Ascending aorta (tissue), 2 donors: ENCODE results near the gene AP2M1. TPM values are rescaled to one million over a fixed set of nuclear protein-coding genes. Genes with fewer than 3 reads are reported as not detected.

Source experiments
- DNase-seq, 2 donors: peaks; one replicate each; pipeline ENCODE4 v3.0.0-alpha.2; 2019; ENCODE audit warnings: low spot score in 2 of 2
- H3K27ac ChIP-seq, 2 donors: fragments of 200-600 bp; sonication (generic); one replicate each; pipeline ENCODE4 v1.5.1; 2016 to 2017; ENCODE audit warnings: mild to moderate bottlenecking in 1 of 2
- H3K27me3 ChIP-seq: fragments of 200-600 bp; sonication (generic); one replicate; pipeline ENCODE4 v1.5.1; 2017
- H3K36me3 ChIP-seq, 2 donors: fragments of 200-600 bp; sonication (generic); one replicate each; pipeline ENCODE4 v1.5.1; 2016
- H3K4me1 ChIP-seq, 2 donors: fragments of 200-600 bp; sonication (generic); one replicate each; pipeline ENCODE4 v1.5.1; 2016 to 2017; ENCODE audit warnings: mild to moderate bottlenecking in 1 of 2
- H3K4me3 ChIP-seq, 2 donors: fragments of 200-600 bp; sonication (generic); one replicate each; pipeline ENCODE4 v1.5.1; 2016 to 2017; ENCODE audit warnings: mild to moderate bottlenecking in 1 of 2
- H3K9me3 ChIP-seq, 2 donors: fragments of 200-600 bp; sonication (generic); one replicate each; pipeline ENCODE4 v1.5.1; 2016
- CTCF ChIP-seq, 3 experiments: fragments of 200-600 bp in 2 of 3; fragments of 450-650 bp in 1 of 3; sonication (generic) in 2 of 3; IDR thresholded peaks; one replicate each; pipeline ENCODE4 v1.5.1; 2016 to 2019; ENCODE audit warnings: antibody characterized with exemption in 3 of 3, mild to moderate bottlenecking in 1 of 3, moderate library complexity in 1 of 3
- intact Hi-C: fragments of 100-400 bp; cut with DNase I; formaldehyde crosslinking; loops from one replicate; pipeline ENCODE4 v1.15.1; 2023
- total RNA-seq: library from RNA; depleted of rRNA; stranded (reverse); fragments of >200 nt; gene quantifications from one replicate; pipeline ENCODE4 v1.1.0, GENCODE V29; 2016

AP2M1 gene
- total RNA-seq, 1 donor from 2014 or later, result 101 TPM

GRCh38 chr3:184230081-184230602 is 55.5 kb downstream of the AP2M1 start:
- intact Hi-C loops, result no loop called here
- Histone ChIP-seq H3K4me1 (peaks cover 10% of the 10 kb centered on the region in 2 donors), H3K27me3 (peaks cover 25% of the 10 kb centered on the region), H3K36me3 (no peaks in the 10 kb centered on the region), H3K27ac (no peak overlapping the region), H3K4me3 (peak overlapping the region; percentile 66 to 76), H3K9me3 (no peaks in the 10 kb centered on the region)
- DNase-seq, result no peak
- TF ChIP-seq CTCF (IDR thresholded peaks at IDR 0.05), result no peak

GRCh38 chr3:184230603-184231528 is 56.2 kb downstream of the AP2M1 start:
- no peak for DNase-seq

GRCh38 chr3:184231671-184232070 is 57.0 kb downstream of the AP2M1 start:
- H3K27me3 ChIP-seq, result peaks cover 25% of the 10 kb centered on the region
- intact Hi-C loops, result no loop called here
- H3K4me3 ChIP-seq, result no peak overlapping the region
- no peaks in the 10 kb centered on the region for H3K36me3 ChIP-seq
- H3K4me1 ChIP-seq, result peaks cover 10% of the 10 kb centered on the region in 2 donors
- DNase-seq, result no peak
- H3K27ac ChIP-seq, result no peak overlapping the region
- no peaks in the 10 kb centered on the region for H3K9me3 ChIP-seq
- TF ChIP-seq CTCF (IDR thresholded peaks at IDR 0.05), result no peak

More at GRCh38 chr3:184230603-184231528, 56.2 kb downstream of the AP2M1 start:
- H3K36me3 ChIP-seq, result no peaks in the 10 kb centered on the region
- H3K9me3 ChIP-seq, result no peaks in the 10 kb centered on the region
- no peak overlapping the region for H3K27ac ChIP-seq
- no peak for TF ChIP-seq CTCF (IDR thresholded peaks at IDR 0.05)
- H3K27me3 ChIP-seq, result peaks cover 25% of the 10 kb centered on the region
- H3K4me1 ChIP-seq, result peaks cover 10% of the 10 kb centered on the region in 2 donors
- intact Hi-C loops, result no loop called here
- H3K4me3 ChIP-seq, result peak overlapping the region; percentile 66 to 76

GRCh38 chr3:184233127-184233843 is 58.6 kb downstream of the AP2M1 start:
- Histone ChIP-seq H3K27me3 (peaks cover 25% of the 10 kb centered on the region), H3K27ac (no peak overlapping the region), H3K4me3 (no peak overlapping the region), H3K4me1 (peaks cover 10% of the 10 kb centered on the region in 2 donors), H3K36me3 (no peaks in the 10 kb centered on the region), H3K9me3 (no peaks in the 10 kb centered on the region)
- TF ChIP-seq CTCF (IDR thresholded peaks at IDR 0.05), result no peak
- no peak for DNase-seq
- intact Hi-C loops, result no loop called here

Other genes starting within 250 kb of the AP2M1 start
- 16.2 TPM for gene ABCC5, start 157.0 kb upstream of the AP2M1 start, total RNA-seq
- gene HTR3D, start 143.1 kb upstream of the AP2M1 start, total RNA-seq, result not detected
- gene HTR3C, start 121.8 kb upstream of the AP2M1 start, total RNA-seq, result not detected
- gene HTR3E, start 77.8 kb upstream of the AP2M1 start, total RNA-seq, result not detected
- gene EIF2B5, start 39.5 kb upstream of the AP2M1 start, total RNA-seq, result 24.7 TPM
- 36.6 TPM for gene DVL3, start 19.5 kb upstream of the AP2M1 start, total RNA-seq
- 93.3 TPM for gene ABCF3, start 11.3 kb downstream of the AP2M1 start, total RNA-seq
- 0.32 TPM for gene VWA5B2, start 54.7 kb downstream of the AP2M1 start, total RNA-seq
- 167 TPM for gene ALG3, start 74.1 kb downstream of the AP2M1 start, total RNA-seq
- gene EEF1AKMT4, start 74.8 kb downstream of the AP2M1 start, total RNA-seq, result 4.8 TPM
- gene CAMK2N2, start 86.7 kb downstream of the AP2M1 start, total RNA-seq, result not detected
- not detected for gene ECE2, start 101.2 kb downstream of the AP2M1 start, total RNA-seq
- 151 TPM for gene PSMD2, start 124.4 kb downstream of the AP2M1 start, total RNA-seq
- gene EIF4G1, start 139.8 kb downstream of the AP2M1 start, total RNA-seq, result 192 TPM
- gene FAM131A, start 162.7 kb downstream of the AP2M1 start, total RNA-seq, result 47.7 TPM
- gene CLCN2, start 186.8 kb downstream of the AP2M1 start, total RNA-seq, result 31.2 TPM
- 26.0 TPM for gene POLR2H, start 186.9 kb downstream of the AP2M1 start, total RNA-seq
- gene THPO, start 203.4 kb downstream of the AP2M1 start, total RNA-seq, result not detected
- 172 TPM for gene CHRD, start 205.2 kb downstream of the AP2M1 start, total RNA-seq